CD4-positive, alpha-beta T cell (primary cell): ENCODE data around the gene IL2RA. TPM values are rescaled to one million over a fixed set of nuclear protein-coding genes. Genes with fewer than 3 reads are reported as not detected.

Experiments
- ATAC-seq: fragments of 200-7000 bp; cut with Tn5 transposase; one replicate; pipeline ENCODE4 v1.10.0; 2022; ENCODE audit warnings: mild to moderate bottlenecking; ENCODE audit not compliant: poor library complexity
- CTCF ChIA-PET: fragments of 350-600 bp; sonication (Branson Sonifier 250); formaldehyde crosslinking; loops from one replicate; lab custom pipeline; 2021; ENCODE audit warnings: antibody characterized with exemption, inconsistent platforms; lab: Charles Lee
- POLR2A ChIA-PET: fragments of 350-600 bp; sonication (Branson Sonifier 250); formaldehyde crosslinking; loops from one replicate; lab custom pipeline; 2021; ENCODE audit warnings: antibody characterized with exemption, inconsistent platforms; lab: Charles Lee
- DNase-seq, 14 experiments: peaks; one replicate each; pipeline ENCODE4 v3.0.0-alpha.2; 2013 to 2020; ENCODE audit warnings: mixed read lengths in 2 of 14
- H3K27ac ChIP-seq, 2 donors: one replicate each; pipeline versions ENCODE4 v1.5.1 to v1.7.0; 2013; ENCODE audit warnings: low read length in 2 of 2, low read depth in 1 of 2, mild to moderate bottlenecking in 1 of 2
- H3K27me3 ChIP-seq, 2 experiments: 1 replicate in 1 of 2; 2 replicates in 1 of 2; pipeline versions ENCODE4 v1.6.1 to v1.7.0; 2013; ENCODE audit warnings: low read length in 2 of 2, control low read depth in 1 of 2, mild to moderate bottlenecking in 1 of 2, moderate library complexity in 1 of 2; ENCODE audit not compliant: insufficient read depth in 2 of 2, control insufficient read depth in 1 of 2
- H3K36me3 ChIP-seq: one replicate; pipeline ENCODE4 v1.6.1; 2013; ENCODE audit warnings: low read length, control low read depth; ENCODE audit not compliant: insufficient read depth
- H3K4me1 ChIP-seq: one replicate; pipeline ENCODE4 v1.6.1; 2013; ENCODE audit warnings: low read length, control low read depth; ENCODE audit not compliant: insufficient read depth
- H3K4me3 ChIP-seq: one replicate; pipeline ENCODE4 v1.5.1; 2013; ENCODE audit warnings: mild to moderate bottlenecking, low read length, moderate library complexity
- H3K9me3 ChIP-seq, 2 experiments: 1 replicate in 1 of 2; 2 replicates in 1 of 2; pipeline versions ENCODE4 v1.6.1 to v1.7.0; 2013; ENCODE audit warnings: low read length in 2 of 2, mild to moderate bottlenecking in 2 of 2, control low read depth in 1 of 2, moderate library complexity in 1 of 2; ENCODE audit not compliant: control insufficient read depth in 1 of 2, insufficient read depth in 1 of 2
- H3K27ac Mint-ChIP-seq: one replicate; pipeline ENCODE4 v1.8.0; 2020; ENCODE audit warnings: mixed read lengths
- H3K27me3 Mint-ChIP-seq: one replicate; pipeline ENCODE4 v1.8.0; 2021; ENCODE audit warnings: mixed read lengths
- H3K36me3 Mint-ChIP-seq: one replicate; pipeline ENCODE4 v1.8.0; 2021; ENCODE audit warnings: low read depth, mixed read lengths
- H3K4me1 Mint-ChIP-seq: one replicate; pipeline ENCODE4 v1.8.0; 2021; ENCODE audit warnings: low read depth, mixed read lengths
- H3K4me3 Mint-ChIP-seq: one replicate; pipeline ENCODE4 v1.8.0; 2020; ENCODE audit warnings: mild to moderate bottlenecking, mixed read lengths
- H3K9me3 Mint-ChIP-seq: one replicate; pipeline ENCODE4 v1.8.0; 2020; ENCODE audit warnings: mixed read lengths
- intact Hi-C, 2 experiments: fragments of 100-400 bp; cut with DNase I in 1 of 2; cut with micrococcal nuclease in 1 of 2; formaldehyde crosslinking; loops; one replicate each; pipeline versions ENCODE4 v1.15.1 to v1.9.0; 2023 to 2025; cut with DNase I, micrococcal nuclease
- total RNA-seq, 174 experiments: library from RNA in 2 of 174; stranded (reverse) in 2 of 174; gene quantifications; one replicate each; pipeline ENCODE4 v1.2.3 and lab custom pipeline; 2021 to 2026
- TF ChIP-seq, protein P1 (sequence below): fragments of 200-600 bp; IDR thresholded peaks from one replicate; pipeline ENCODE4 v1.8.0; 2022; ENCODE audit warnings: antibody characterized with exemption, mild to moderate bottlenecking

IL2RA gene
- total RNA-seq, 2 experiments from 2014 or later, result 4.9 to 5.4 TPM

DNA sequence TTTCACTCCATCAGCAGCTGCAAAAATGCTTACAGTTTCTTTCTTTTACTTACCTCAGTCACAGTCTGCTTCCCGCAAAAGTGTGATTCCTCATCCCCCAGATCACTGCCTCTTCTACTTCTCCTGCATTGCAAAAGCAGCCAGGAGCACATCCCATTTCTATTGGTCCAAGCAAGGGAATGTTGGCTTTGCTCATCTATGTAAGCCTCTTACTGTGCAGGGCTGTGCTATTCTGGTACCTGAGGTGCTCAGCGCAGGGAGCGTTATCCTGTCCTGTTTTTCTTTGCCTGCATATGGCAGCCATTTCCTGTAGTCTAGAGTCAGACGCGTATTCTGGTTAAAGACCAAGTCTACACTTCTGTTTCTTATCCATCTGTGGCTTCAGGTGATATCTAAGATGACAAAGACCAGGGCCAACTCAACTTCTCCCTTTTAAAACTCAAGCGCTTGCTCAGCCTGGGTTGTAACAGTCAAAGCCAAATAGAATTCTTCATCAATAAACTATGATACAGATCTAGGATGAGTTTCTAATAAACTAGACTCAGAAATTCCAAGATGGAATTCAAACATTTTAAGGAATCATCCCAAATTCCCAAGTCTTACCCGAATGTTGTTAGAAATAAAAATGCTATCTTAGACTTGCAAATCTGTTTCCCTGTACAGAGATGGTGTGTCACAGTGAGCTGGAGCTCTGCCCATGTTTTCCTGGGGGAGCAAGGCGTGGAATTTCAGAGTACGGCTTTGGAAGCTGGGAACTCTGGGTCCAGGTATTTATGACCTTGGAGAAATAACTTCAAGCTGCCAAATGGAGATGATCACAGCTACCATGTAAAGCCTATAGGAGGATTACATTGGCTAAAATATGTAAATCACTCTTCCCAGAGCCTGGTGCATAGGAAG is 20.6 kb upstream of the IL2RA start:
- DNase-seq (no peak), ATAC-seq (no peak)
- H3K27ac Mint-ChIP-seq, result peak overlapping the region; percentile 43
- no peaks in the 10 kb centered on the region for H3K27me3 Mint-ChIP-seq
- Histone ChIP-seq H3K4me3 (no peak overlapping the region), H3K4me1 (peaks cover 32% of the 10 kb centered on the region), H3K27me3 (no peaks in the 10 kb centered on the region), H3K9me3 (no peaks in the 10 kb centered on the region), H3K36me3 (no peaks in the 10 kb centered on the region), H3K27ac (no peak overlapping the region)
- H3K36me3 Mint-ChIP-seq, result no peaks in the 10 kb centered on the region
- no peaks in the 10 kb centered on the region for H3K9me3 Mint-ChIP-seq
- H3K4me3 Mint-ChIP-seq, result peak overlapping the region; percentile 63
- TF ChIP-seq, protein P1, sequence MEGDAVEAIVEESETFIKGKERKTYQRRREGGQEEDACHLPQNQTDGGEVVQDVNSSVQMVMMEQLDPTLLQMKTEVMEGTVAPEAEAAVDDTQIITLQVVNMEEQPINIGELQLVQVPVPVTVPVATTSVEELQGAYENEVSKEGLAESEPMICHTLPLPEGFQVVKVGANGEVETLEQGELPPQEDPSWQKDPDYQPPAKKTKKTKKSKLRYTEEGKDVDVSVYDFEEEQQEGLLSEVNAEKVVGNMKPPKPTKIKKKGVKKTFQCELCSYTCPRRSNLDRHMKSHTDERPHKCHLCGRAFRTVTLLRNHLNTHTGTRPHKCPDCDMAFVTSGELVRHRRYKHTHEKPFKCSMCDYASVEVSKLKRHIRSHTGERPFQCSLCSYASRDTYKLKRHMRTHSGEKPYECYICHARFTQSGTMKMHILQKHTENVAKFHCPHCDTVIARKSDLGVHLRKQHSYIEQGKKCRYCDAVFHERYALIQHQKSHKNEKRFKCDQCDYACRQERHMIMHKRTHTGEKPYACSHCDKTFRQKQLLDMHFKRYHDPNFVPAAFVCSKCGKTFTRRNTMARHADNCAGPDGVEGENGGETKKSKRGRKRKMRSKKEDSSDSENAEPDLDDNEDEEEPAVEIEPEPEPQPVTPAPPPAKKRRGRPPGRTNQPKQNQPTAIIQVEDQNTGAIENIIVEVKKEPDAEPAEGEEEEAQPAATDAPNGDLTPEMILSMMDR, result no peak
- ChIA-PET CTCF (interaction anchor here (1.7 to 4.0 kb wide), 2 partner anchors 32 to 69 kb away, joined by 8 to 13 read pairs; no protein-coding TSS in a partner anchor), POLR2A (interaction anchor here (1.2 to 2.4 kb wide), 5 partner anchors 11 to 106 kb away, joined by 3 to 14 read pairs (median 5); partner anchors contain the start of gene IL15RA)
- H3K4me1 Mint-ChIP-seq, result peaks cover 37% of the 10 kb centered on the region
- intact Hi-C loops, result loop anchor here in 1 of 2 experiments (2.0 kb wide), 1 partner anchor 14 kb away; no protein-coding TSS in a partner anchor

DNA sequence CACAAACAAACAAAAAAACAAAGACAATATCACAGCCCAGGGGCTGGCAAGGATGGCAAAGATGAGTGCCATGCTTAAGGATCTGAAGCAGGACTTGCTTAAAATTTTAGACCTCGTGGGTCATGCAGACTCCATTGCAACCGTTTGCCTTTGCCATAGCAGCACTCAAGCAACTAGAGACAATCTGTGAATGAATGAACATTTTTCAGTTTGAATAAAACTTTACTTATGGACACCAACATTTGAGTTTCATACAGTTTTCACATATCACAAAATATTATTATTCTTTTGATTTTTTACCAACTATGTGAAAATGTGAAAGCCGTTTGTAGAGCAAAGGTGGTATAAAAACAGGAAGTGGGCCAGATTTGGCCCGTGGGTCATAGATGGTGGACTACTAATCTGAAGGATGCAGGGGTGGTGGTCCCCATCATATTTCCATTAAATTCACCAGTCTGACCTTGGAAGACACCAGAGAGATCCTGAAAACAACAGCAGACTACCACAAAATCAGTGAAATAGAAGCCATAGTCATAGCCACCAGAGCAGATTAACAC is 18.3 kb upstream of the IL2RA start:
- intact Hi-C loops, result loop anchor here in 1 of 2 experiments (2.0 kb wide), 1 partner anchor 16 kb away; no protein-coding TSS in a partner anchor
- Mint-ChIP-seq H3K9me3 (no peaks in the 10 kb centered on the region), H3K36me3 (no peaks in the 10 kb centered on the region), H3K27me3 (no peaks in the 10 kb centered on the region), H3K4me1 (peaks cover 22% of the 10 kb centered on the region), H3K27ac (no peak overlapping the region), H3K4me3 (no peak overlapping the region)
- ATAC-seq, result no peak
- TF ChIP-seq, protein P1, result no peak
- Histone ChIP-seq H3K27ac (no peak overlapping the region), H3K36me3 (no peaks in the 10 kb centered on the region), H3K27me3 (no peaks in the 10 kb centered on the region), H3K9me3 (no peaks in the 10 kb centered on the region), H3K4me3 (no peak overlapping the region), H3K4me1 (peaks cover 22% of the 10 kb centered on the region)
- no peak for DNase-seq
- CTCF ChIA-PET, result no interaction called here
- POLR2A ChIA-PET, result no interaction called here

DNA sequence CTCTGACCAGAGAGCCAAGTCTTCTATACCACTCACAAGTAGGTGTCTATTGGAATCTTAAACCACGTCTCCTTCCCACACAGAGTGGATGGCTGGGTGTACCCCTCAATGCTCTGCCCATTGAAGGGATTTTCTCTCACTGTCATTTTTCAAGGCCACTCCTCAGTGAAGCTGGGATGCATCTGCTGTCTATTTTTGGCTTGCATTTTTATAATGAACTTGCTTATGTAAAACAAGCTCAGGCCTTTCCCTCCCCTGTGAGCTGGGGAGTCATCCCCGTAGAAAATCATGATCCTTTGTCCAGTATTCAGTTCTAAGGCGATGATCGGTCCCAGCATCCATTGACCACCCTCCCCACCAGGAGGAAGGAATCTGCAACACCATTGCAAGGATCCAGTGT is 16.9 kb upstream of the IL2RA start:
- Histone ChIP-seq H3K4me3 (no peak overlapping the region), H3K27me3 (no peaks in the 10 kb centered on the region), H3K9me3 (no peaks in the 10 kb centered on the region), H3K4me1 (peaks cover 22% of the 10 kb centered on the region), H3K36me3 (no peaks in the 10 kb centered on the region), H3K27ac (no peak overlapping the region)
- TF ChIP-seq, protein P1, result no peak
- DNase-seq, result no peak
- Mint-ChIP-seq H3K36me3 (no peaks in the 10 kb centered on the region), H3K27me3 (no peaks in the 10 kb centered on the region), H3K27ac (no peak overlapping the region), H3K9me3 (no peaks in the 10 kb centered on the region), H3K4me1 (peaks cover 25% of the 10 kb centered on the region), H3K4me3 (no peak overlapping the region)
- POLR2A ChIA-PET, result no interaction called here
- intact Hi-C loops, result no loop called here
- no peak for ATAC-seq
- CTCF ChIA-PET, result no interaction called here
